Stimulated activated effector memory CD8-positive, alpha-beta T cell treated with anti-CD3 and anti-CD28 coated beads, Interleukin-12 subunit alpha, Interleukin-12 subunit beta, amount 100 ng/mL, for 72 hours (primary cell): ENCODE results near the gene RPS26.
"Not testable (repeated sequence)": the region's sequence is repeated elsewhere in the genome, so short reads cannot be mapped to it uniquely, and the experiment has no call there.

Experiments
- ATAC-seq: fragments of 150-1000 bp; cut with Tn5 transposase; 2 replicates; pipeline ENCODE4 v1.10.0; 2021
- DNase-seq, 2 donors: peaks; one replicate each; pipeline ENCODE4 v3.0.0; 2021 to 2022; ENCODE audit warnings: low spot score in 2 of 2
- H3K27ac Mint-ChIP-seq: one replicate; pipeline ENCODE4 v1.8.0; 2022; ENCODE audit warnings: mild to moderate bottlenecking, mixed read lengths
- H3K36me3 Mint-ChIP-seq: one replicate; pipeline ENCODE4 v1.8.0; 2022; ENCODE audit warnings: mild to moderate bottlenecking, mixed read lengths
- H3K4me1 Mint-ChIP-seq: one replicate; pipeline ENCODE4 v1.8.0; 2022; ENCODE audit warnings: mixed read lengths
- H3K4me3 Mint-ChIP-seq: one replicate; pipeline ENCODE4 v1.8.0; 2022; ENCODE audit warnings: mild to moderate bottlenecking, mixed read lengths
- H3K9me3 Mint-ChIP-seq: one replicate; pipeline ENCODE4 v1.8.0; 2022; ENCODE audit warnings: mixed read lengths

The RPS26 gene

DNA sequence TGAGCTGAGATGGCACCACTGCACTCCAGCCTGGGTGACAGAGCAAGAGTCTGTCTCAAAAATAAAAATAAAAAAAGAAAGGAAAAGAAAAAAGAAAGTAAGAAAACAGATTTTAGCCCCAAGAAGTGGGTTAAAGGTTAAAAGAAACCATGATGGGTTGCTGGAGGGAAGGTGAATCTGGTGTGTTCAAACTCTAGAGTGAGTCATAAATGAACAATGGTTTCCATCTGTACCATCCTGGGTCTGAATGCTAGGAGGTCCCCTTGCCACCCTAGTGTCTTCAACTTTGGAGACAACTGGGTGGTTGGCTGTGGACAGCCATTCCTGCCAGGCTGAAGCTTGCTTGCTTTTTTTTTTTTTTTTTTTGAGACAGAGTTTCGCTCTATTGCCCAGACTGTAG is 1.6 kb upstream of the RPS26 start:
- Mint-ChIP-seq H3K9me3 (no peaks in the 10 kb centered on the region), H3K27ac (peak overlapping the region; percentile 99), H3K36me3 (peaks cover 60% of the 10 kb centered on the region), H3K4me1 (peaks cover 37% of the 10 kb centered on the region), H3K4me3 (peak overlapping the region; percentile 96)
- ATAC-seq (peak; percentile 60), DNase-seq (no peak)

DNA sequence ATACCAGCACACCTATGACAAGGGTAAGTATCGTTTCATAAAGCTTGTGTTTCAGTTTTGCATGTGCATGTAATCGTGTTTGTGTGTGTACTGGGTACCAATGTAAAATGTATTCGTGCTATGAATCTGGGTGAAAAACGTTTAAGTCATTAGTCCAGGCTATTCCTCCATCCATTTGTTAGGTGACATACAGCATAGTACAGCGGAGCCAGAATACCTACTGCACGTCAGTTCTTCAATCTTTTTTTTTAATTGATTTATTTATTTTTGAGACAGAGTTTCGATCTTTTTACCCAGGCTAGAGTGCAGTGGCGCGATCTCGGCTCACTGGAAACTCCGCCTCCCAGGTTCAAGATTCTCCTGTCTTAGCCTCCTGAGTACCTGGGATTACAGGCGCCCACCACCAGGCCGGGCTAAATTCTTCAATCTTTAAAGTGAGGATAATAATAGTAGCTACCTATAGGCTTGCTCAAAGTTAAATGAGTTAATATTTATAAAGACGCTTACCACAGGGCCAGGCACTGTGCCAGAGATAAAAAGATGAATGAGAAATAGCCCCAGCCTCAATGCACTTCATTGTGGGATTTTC is 661 bp upstream of the RPS26 start:
- Mint-ChIP-seq H3K4me1 (peaks cover 31% of the 10 kb centered on the region), H3K4me3 (peak overlapping the region; percentile 96), H3K9me3 (no peaks in the 10 kb centered on the region), H3K27ac (peak overlapping the region; percentile 99), H3K36me3 (peaks cover 61% of the 10 kb centered on the region)
- no peak for DNase-seq
- no peak for ATAC-seq

DNA sequence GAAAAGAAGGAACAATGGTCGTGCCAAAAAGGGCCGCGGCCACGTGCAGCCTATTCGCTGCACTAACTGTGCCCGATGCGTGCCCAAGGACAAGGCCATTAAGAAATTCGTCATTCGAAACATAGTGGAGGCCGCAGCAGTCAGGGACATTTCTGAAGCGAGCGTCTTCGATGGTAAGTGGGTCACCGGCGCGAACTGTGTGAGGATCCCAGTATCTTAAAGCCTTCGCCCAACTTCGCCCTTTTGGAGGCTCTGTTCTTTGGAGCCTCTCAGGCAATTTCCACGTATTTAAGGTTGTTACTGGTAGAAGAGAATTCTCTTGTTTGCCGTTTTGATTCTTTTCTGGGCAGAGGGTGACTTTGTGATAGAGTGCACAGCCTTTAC is 704 bp downstream of the RPS26 start:
- Mint-ChIP-seq H3K27ac (peak overlapping the region; percentile 99), H3K4me1 (peaks cover 38% of the 10 kb centered on the region)
- DNase-seq: not testable (repeated sequence)

DNA sequence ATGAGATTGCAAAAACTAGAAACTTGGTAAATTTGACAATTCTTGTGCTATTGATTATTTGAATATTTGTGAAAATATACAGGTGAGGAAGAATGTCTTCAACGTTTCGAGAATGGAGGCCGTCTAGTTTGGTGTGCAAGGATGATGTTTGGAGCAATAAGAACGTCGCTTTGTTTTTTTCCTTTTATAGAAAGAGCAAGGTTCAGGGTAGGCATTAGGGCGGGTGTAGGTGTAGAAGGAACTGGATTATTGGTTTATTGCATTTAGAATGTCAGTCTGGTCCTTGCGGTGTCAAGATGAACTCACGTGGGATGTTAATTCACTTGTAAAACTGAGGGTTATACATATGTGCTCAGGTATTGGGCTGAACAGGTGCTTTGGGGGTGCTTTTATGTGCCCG is 1.1 kb downstream of the RPS26 start:
- no peak for DNase-seq
- peaks cover 54% of the 10 kb centered on the region for H3K36me3 Mint-ChIP-seq
- H3K9me3 Mint-ChIP-seq: no peaks in the 10 kb centered on the region
- H3K4me1 Mint-ChIP-seq: peaks cover 38% of the 10 kb centered on the region
- ATAC-seq: no peak
- H3K27ac Mint-ChIP-seq: peak overlapping the region; percentile 99
- peak overlapping the region; percentile 96 for H3K4me3 Mint-ChIP-seq

More for the DNA sequence above, 704 bp downstream of the RPS26 start:
- H3K4me3 Mint-ChIP-seq: peak overlapping the region; percentile 96
- peaks cover 58% of the 10 kb centered on the region for H3K36me3 Mint-ChIP-seq
- not testable (repeated sequence) for H3K9me3 Mint-ChIP-seq, ATAC-seq

DNA sequence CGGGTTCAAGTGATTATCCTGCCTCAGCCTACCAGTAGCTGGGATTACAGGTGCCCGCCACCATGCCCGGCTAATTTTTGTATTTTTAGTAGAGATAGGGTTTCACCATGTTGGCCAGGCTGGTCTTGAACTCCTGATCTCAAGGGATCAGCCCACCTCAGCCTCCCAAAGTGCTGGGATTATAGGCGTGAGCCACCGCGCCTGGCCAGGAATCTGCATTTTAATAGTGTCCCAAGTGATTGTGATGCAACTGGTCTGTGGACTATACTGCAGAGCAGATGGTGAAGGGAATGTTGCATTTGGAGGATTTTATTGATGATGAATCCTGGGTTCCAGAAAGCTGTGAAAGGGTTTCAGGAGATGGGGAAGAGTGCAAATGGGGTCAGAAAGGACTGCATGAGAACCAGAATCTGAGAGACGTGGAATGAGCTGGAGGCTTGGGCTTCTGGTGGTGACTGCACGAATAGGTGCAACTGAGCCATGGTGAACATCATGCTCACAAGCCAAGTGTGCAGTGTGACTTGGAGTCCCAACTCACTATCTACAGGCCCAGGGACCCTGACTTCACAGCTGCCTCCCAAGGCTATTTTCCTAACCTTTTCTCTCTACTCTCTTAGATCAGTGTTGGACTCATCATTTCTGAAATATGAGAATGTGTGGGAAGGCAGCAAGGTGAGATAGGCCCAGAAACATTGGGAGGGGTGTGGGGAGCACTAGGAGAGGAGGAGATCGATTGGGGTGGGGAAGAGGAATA is 4.5 kb downstream of the RPS26 start:
- Mint-ChIP-seq H3K9me3 (no peaks in the 10 kb centered on the region), H3K4me3 (no peak overlapping the region), H3K27ac (no peak overlapping the region), H3K4me1 (peaks cover 31% of the 10 kb centered on the region), H3K36me3 (peaks cover 53% of the 10 kb centered on the region)
- no peak for ATAC-seq
- no peak for DNase-seq

DNA sequence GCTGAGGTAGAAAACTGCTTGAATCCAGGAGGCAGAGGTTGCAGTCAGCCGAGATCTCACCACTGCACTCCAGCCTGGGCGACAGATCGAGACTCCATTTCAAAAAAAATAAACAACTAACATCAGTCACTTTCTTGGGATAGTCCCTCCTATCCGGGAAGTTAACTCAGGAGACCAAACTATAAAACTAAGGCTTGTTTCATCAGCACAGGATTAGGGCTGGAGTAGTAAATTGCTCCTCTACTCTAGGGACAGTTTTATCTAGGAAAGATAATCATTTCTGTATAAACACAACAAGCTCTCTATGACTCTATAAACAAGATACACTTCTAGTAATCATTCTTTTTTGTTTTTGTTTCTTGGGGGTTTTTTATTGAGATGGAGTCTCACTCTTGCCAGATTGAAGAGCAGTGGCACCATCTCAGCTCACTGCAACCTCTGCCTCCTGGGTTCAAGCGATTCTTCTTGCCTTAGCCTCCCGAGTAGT is 11.7 kb downstream of the RPS26 start:
- Mint-ChIP-seq H3K36me3 (no peaks in the 10 kb centered on the region), H3K9me3 (no peaks in the 10 kb centered on the region), H3K4me3 (no peak overlapping the region), H3K4me1 (peaks cover 7% of the 10 kb centered on the region), H3K27ac (no peak overlapping the region)
- ATAC-seq (no peak), DNase-seq (no peak)

DNA sequence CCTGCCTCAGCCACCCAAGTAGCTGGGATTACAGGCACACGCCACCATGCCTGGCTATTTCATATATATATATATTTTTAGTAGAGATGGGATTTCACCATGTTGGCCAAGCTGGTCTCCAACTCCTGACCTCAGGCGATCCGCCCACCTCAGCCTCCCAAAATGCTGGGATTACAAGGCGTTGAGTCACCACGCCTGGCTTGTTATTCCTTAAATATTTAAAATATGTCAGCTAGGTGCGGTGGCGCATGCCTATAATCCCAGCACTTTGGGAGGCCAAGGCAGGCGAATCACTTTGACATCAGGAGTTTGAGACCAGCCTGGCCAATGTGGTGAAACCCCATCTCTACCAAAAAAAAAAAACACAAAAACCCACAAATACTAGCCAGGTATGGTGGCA is 18.2 kb downstream of the RPS26 start:
- H3K9me3 Mint-ChIP-seq, ATAC-seq, DNase-seq: not testable (repeated sequence)

DNA sequence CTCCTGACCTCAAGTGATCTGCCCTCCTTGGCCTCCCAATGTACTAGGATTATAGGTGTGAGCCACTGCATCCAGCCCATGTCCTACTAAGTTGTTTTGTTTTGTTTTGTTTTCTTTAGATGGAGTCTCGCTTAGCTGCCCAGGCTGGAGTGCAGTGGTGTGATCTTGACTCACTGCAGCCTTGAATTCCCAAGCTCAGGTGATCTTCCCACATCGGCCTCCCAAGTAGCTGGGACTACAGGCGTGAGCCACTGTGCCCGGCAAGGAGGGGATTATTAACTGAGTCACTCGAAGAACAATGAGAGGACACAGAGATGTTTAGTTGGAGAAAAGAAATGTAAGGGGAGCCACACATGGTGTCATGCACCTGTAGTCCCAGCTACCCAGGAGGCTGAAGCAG is 20.3 kb downstream of the RPS26 start:
- Mint-ChIP-seq H3K4me3 (no peak overlapping the region), H3K36me3 (no peaks in the 10 kb centered on the region), H3K27ac (no peak overlapping the region), H3K4me1 (no peaks in the 10 kb centered on the region), H3K9me3 (no peaks in the 10 kb centered on the region)
- DNase-seq: no peak
- ATAC-seq: no peak

More for the DNA sequence above, 18.2 kb downstream of the RPS26 start:
- H3K4me3 Mint-ChIP-seq, H3K4me1 Mint-ChIP-seq, H3K27ac Mint-ChIP-seq, H3K36me3 Mint-ChIP-seq: not testable (repeated sequence)

DNA sequence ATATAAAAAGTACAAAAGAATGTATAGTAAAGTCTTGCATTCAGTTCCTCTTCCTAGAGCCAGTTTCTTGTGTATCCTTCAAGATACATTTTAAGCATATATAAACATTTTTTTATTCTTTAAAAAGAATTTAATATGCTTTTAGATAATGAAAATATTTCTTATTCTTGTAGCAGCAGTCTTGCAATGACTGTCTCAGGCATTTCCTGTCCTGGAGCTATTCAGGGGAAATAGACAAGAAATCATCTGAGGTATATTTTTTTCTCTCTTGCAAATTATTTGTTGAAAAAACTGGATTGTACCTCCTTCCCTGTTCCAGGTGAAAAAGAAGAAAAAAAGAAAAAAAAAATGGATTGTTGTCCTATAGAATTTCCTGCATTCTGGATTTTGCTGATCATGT is 21.3 kb downstream of the RPS26 start:
- DNase-seq: no peak
- H3K4me1 Mint-ChIP-seq: no peaks in the 10 kb centered on the region

DNA sequence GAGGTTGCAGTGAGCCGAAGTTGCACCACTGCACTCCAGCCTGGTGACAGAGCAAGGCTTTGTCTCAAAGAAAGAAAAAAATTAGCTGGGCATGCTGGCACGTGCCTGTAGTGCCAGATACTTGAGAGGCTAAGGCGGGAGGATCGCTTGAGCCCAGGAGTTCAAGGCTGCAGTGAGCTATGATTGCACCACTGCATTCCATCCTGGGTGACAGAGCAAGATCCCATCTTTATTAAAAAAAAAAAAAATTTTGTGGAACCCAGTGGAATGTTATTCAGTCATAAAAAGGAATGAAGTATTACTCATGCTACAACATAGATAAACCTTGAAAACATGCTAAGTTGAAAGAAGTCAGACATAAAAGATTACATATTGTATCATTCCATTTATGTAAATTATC is 29.9 kb downstream of the RPS26 start:
- no peaks in the 10 kb centered on the region for H3K36me3 Mint-ChIP-seq
- H3K4me3 Mint-ChIP-seq: no peak overlapping the region
- no peak overlapping the region for H3K27ac Mint-ChIP-seq
- no peaks in the 10 kb centered on the region for H3K4me1 Mint-ChIP-seq
- ATAC-seq (no peak), DNase-seq (no peak)
- H3K9me3 Mint-ChIP-seq: no peaks in the 10 kb centered on the region

More for the DNA sequence above, 21.3 kb downstream of the RPS26 start:
- Mint-ChIP-seq H3K36me3 (no peaks in the 10 kb centered on the region), H3K4me3 (no peak overlapping the region), H3K27ac (no peak overlapping the region), H3K9me3 (no peaks in the 10 kb centered on the region)
- ATAC-seq: no peak

DNA sequence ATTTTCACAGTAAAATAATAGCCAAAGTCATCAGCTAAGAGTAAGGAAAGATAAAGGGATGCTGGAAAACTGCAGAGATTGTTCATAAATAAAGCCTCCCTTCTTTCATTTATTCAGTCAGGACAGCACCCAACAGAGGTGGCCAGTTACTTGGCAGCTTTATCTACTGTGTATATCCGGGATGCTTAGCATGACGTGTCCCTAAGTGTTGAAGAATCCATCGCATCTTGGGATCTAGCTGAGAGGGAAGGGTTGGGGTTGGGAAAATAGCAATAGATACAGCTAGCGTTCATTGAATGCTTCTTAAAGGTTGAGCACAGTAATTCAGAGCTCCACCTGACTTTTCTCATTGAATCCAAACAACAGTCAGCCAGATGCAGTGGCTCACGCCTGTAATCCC is 32.7 kb downstream of the RPS26 start:
- no peak for ATAC-seq
- Mint-ChIP-seq H3K27ac (no peak overlapping the region), H3K4me3 (no peak overlapping the region), H3K4me1 (no peaks in the 10 kb centered on the region), H3K9me3 (no peaks in the 10 kb centered on the region), H3K36me3 (no peaks in the 10 kb centered on the region)
- DNase-seq: no peak

DNA sequence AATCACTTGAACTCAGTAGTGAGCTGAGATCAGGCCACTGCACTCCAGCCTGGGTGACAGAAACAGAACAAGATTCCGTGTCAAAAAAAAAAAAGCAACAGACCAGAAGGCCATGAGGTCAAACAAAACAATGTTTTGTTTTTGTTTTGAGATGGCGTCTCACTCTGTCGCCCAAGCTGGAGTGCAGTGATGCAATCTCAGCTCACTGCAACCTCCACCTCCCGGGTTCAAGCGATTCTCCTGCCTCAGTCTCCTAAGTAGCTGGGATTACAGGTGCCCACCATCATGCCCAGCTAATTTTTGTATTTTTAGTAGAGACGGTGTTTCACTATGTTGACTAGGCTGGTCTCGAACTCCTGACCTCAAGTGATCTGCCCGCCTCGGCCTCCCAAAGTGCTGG is 36.2 kb downstream of the RPS26 start:
- H3K4me3 Mint-ChIP-seq: peak overlapping the region; percentile 79
- DNase-seq, H3K9me3 Mint-ChIP-seq, H3K4me1 Mint-ChIP-seq, H3K36me3 Mint-ChIP-seq, H3K27ac Mint-ChIP-seq, ATAC-seq: not testable (repeated sequence)

DNA sequence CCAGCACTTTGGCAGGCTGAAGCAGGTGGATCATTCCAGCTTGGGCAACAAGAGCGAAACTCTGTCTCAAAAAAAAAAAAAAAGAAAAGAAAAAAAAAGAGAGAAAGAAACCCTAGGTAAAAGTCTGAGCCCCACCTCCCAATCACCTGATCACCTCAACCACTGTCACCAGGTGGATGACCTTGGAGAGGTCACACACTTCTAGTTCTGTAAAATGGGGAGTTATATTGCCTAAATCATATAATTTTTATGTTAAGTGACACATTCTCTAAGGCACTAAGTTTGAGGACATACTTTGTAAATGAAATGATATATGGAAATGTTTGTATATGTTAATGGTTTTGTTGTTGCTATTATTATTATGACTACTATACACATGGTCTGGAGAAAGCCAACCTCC is 36.7 kb downstream of the RPS26 start:
- H3K4me1 Mint-ChIP-seq: peaks cover 7% of the 10 kb centered on the region
- DNase-seq: no peak
- H3K9me3 Mint-ChIP-seq: no peaks in the 10 kb centered on the region
- H3K4me3 Mint-ChIP-seq: peak overlapping the region; percentile 79
- H3K27ac Mint-ChIP-seq: no peak overlapping the region
- ATAC-seq: no peak
- no peaks in the 10 kb centered on the region for H3K36me3 Mint-ChIP-seq

DNA sequence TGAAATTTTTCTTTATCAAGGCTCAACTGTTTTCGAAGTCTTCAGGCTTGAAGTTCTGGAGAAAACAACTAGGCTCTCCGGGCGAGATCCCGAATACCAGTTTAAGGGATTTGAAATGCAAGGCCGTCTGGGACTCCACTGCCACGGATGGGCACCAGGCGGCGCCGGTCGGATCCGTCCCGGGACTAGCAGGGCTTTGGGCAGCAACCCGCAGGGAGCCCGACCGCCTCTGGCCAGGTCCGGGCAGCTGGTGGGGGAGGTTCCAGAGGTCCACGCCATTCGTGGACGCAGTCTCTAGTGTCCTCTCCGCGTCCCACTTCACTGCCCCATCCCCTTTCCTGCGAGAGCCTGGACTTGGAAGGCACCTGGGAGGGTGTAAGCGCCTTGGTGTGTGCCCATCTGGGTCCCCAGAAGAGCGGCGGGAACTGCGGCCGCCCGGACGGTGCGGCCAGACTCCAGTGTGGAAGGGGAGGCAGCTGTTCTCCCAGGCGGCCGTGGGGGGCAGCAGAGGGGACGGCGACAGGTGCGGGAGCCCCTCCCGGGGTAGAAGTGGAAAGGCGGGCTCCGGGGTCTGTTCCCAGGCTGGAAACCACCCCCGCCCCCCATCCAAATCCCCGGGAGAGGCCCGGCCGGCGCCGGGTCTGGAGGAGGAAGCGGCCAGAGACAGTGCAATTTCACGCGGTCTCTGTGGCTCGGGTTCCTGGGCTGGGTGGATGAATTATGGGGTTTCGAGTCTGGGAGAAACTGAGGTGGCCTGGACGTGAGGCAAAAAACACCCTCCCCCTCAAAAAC is 37.4 kb downstream of the RPS26 start:
- peak overlapping the region; percentile 79 for H3K4me3 Mint-ChIP-seq
- H3K27ac Mint-ChIP-seq: no peak overlapping the region
- peaks cover 7% of the 10 kb centered on the region for H3K4me1 Mint-ChIP-seq
- no peaks in the 10 kb centered on the region for H3K9me3 Mint-ChIP-seq
- DNase-seq (peak; percentile 41 to 73), ATAC-seq (peak; percentile 67)
- H3K36me3 Mint-ChIP-seq: no peaks in the 10 kb centered on the region

DNA sequence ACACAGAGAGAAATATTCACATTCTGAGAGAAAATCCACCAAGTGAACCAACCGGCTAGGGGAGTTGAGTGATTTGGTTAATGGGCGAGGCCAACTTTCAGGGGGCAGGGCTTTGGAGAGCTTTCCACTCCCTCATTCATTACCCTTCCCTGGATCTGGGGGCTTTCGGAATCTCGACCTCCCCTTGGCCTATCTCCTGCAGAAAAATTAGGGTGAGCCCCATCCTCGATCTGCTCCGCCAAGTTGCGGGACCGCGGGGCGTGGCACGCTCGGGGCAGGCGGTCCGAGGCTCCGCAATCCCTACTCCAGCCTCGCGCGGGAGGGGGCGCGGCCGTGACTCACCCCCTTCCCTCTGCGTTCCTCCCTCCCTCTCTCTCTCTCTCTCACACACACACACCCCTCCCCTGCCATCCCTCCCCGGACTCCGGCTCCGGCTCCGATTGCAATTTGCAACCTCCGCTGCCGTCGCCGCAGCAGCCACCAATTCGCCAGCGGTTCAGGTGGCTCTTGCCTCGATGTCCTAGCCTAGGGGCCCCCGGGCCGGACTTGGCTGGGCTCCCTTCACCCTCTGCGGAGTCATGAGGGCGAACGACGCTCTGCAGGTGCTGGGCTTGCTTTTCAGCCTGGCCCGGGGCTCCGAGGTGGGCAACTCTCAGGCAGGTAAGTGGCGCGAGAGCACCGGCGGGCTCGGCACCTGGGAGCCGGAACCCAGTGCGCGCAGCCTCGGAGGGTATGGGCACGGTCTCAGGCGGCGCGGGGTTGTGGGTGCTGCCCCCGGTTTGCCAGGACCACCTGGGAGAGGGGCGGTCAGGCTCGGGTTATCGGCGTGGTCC is 38.2 kb downstream of the RPS26 start, which contains the start of gene ERBB3:
ERBB3 (plus strand) TSS at position 443 of the 833 bp plus-strand sequence; CDS start at position 579, 136 bp downstream.
- DNase-seq (peak; percentile 36 to 71), ATAC-seq (peak; percentile 87)
- Mint-ChIP-seq H3K4me1 (peaks cover 7% of the 10 kb centered on the region), H3K9me3 (no peaks in the 10 kb centered on the region), H3K4me3 (peak within 1 kb of the TSS; percentile 79), H3K27ac (no peak within 1 kb of the TSS), H3K36me3 (no peaks in the 10 kb centered on the region)
